ENCODE results near the gene FBF1.

Gene FBF1

GRCh38 chr17:75898791-75899190 is 42.1 kb downstream of the FBF1 start:
- H3K4me3 ChIP-seq (ENCODE audit: low read depth, low read length) = no peak overlapping the region
- TF ChIP-seq CTCF (IDR thresholded peaks at IDR 0.05; ENCODE audit: low read depth, low read length) = no peak
- H3K27me3 ChIP-seq (ENCODE audit: insufficient read depth, low read depth, severe bottlenecking) = no peaks in the 10 kb centered on the region
- H3K9me3 ChIP-seq (ENCODE audit: severe bottlenecking) = no peaks in the 10 kb centered on the region
- DNase-seq = no peak
- H3K27ac ChIP-seq = no peak overlapping the region
- H3K36me3 ChIP-seq = peaks cover 59% of the 10 kb centered on the region

- Histone ChIP-seq H3K27ac (peak overlapping the region; percentile 96; the same call in 1 of the 2 replicates), H3K36me3 (peaks cover 56% of the 10 kb centered on the region), H3K4me3 (ENCODE audit: low read depth, low read length) (no peak overlapping the region), H3K27me3 (ENCODE audit: insufficient read depth, low read depth, severe bottlenecking) (no peaks in the 10 kb centered on the region), H3K9me3 (ENCODE audit: severe bottlenecking) (no peaks in the 10 kb centered on the region)
- DNase-seq = no peak
- no peak for TF ChIP-seq CTCF (IDR thresholded peaks at IDR 0.05; ENCODE audit: low read depth, low read length)
Measured at GRCh38 chr17:75898065-75898464, 42.8 kb downstream of the FBF1 start.

- Histone ChIP-seq H3K27me3 (ENCODE audit: insufficient read depth, low read depth, severe bottlenecking) (no peaks in the 10 kb centered on the region), H3K9me3 (ENCODE audit: severe bottlenecking) (no peaks in the 10 kb centered on the region), H3K27ac (peak overlapping the region; percentile 96), H3K4me3 (ENCODE audit: low read depth, low read length) (peak overlapping the region; percentile 24; the same call in 1 of the 2 replicates), H3K36me3 (peaks cover 50% of the 10 kb centered on the region)
- no peak for DNase-seq
- no peak for TF ChIP-seq CTCF (IDR thresholded peaks at IDR 0.05; ENCODE audit: low read depth, low read length)
Measured at GRCh38 chr17:75897160-75898019, 43.5 kb downstream of the FBF1 start.

- DNase-seq = peak; percentile 91
- no peaks in the 10 kb centered on the region for H3K9me3 ChIP-seq (ENCODE audit: severe bottlenecking)
- TF ChIP-seq CTCF (IDR thresholded peaks at IDR 0.05; ENCODE audit: low read depth, low read length) = peak; percentile 39; the same call in 1 of the 2 replicates
- H3K27me3 ChIP-seq (ENCODE audit: insufficient read depth, low read depth, severe bottlenecking) = no peaks in the 10 kb centered on the region
- peak within 1 kb of the TSS; percentile 69 for H3K4me3 ChIP-seq (ENCODE audit: low read depth, low read length)
- H3K27ac ChIP-seq = peak within 1 kb of the TSS; percentile 96
- peaks cover 48% of the 10 kb centered on the region for H3K36me3 ChIP-seq
Measured at GRCh38 chr17:75896415-75897159, 44.3 kb downstream of the FBF1 start, which contains the start of gene TRIM65. TRIM65 (minus strand) TSS chr17:75896951; CDS start chr17:75896937, 14 bp downstream.

- Histone ChIP-seq H3K27ac (peak overlapping the region; percentile 96), H3K36me3 (peaks cover 43% of the 10 kb centered on the region), H3K4me3 (ENCODE audit: low read depth, low read length) (peak overlapping the region; percentile 69), H3K9me3 (ENCODE audit: severe bottlenecking) (no peaks in the 10 kb centered on the region), H3K27me3 (ENCODE audit: insufficient read depth, low read depth, severe bottlenecking) (no peaks in the 10 kb centered on the region)
- peak; percentile 66 for DNase-seq
- peak; percentile 69 for TF ChIP-seq CTCF (IDR thresholded peaks at IDR 0.05; ENCODE audit: low read depth, low read length)
Measured at GRCh38 chr17:75895370-75896155, 45.3 kb downstream of the FBF1 start.

Measured in WERI-Rb-1 (cell line).